Lower lobe of right lung (tissue), 2 donors: Measurements from ENCODE around the gene SAMD11. TPM values are rescaled to one million over a fixed set of nuclear protein-coding genes. Genes with fewer than 3 reads are reported as not detected.

ENCODE experiments used
- ATAC-seq, 2 donors: fragments of 200-7000 bp; cut with Tn5 transposase; one replicate each; pipeline ENCODE4 v1.9.1; 2020 to 2022; ENCODE audit warnings: mild to moderate bottlenecking in 2 of 2, moderate library complexity in 2 of 2
- DNase-seq: peaks from one replicate; pipeline ENCODE4 v3.0.0-alpha.2; 2020
- H3K27ac ChIP-seq: fragments of 200-600 bp; one replicate; pipeline ENCODE4 v1.8.0; 2022
- H3K27me3 ChIP-seq: fragments of 200-600 bp; one replicate; pipeline ENCODE4 v1.8.0; 2022; ENCODE audit warnings: low read depth
- H3K36me3 ChIP-seq: fragments of 200-600 bp; one replicate; pipeline ENCODE4 v1.8.0; 2022; ENCODE audit warnings: mild to moderate bottlenecking
- H3K4me1 ChIP-seq: fragments of 200-600 bp; one replicate; pipeline ENCODE4 v1.8.0; 2022
- H3K4me3 ChIP-seq: fragments of 200-600 bp; one replicate; pipeline ENCODE4 v1.8.0; 2022; ENCODE audit warnings: mild to moderate bottlenecking
- H3K9me3 ChIP-seq: fragments of 200-600 bp; one replicate; pipeline ENCODE4 v1.8.0; 2022
- CTCF ChIP-seq: fragments of 200-600 bp; IDR thresholded peaks from one replicate; pipeline ENCODE4 v1.8.0; 2022; ENCODE audit warnings: antibody characterized with exemption, mild to moderate bottlenecking
- intact Hi-C: fragments of 100-400 bp; cut with DNase I; formaldehyde crosslinking; loops from one replicate; pipeline ENCODE4 v1.11.0; 2022
- total RNA-seq: library from RNA; stranded (reverse); fragmentation: NEBNext Ultra II Directional; extraction: Animal tissue kit (Norgen Biotek cat#: 25700); gene quantifications from one replicate; pipeline ENCODE4 v1.2.1, GENCODE V29; 2021
- donor health status: DM: no; HTN: yes; CAD: no; lungs with severe emphysema.

SAMD11 gene
- total RNA-seq, 1 donor from 2014 or later: 2.2 TPM

GRCh38 chr1:979744-980072, 56.0 kb downstream of the SAMD11 start:
- Histone ChIP-seq H3K36me3 (no peaks in the 10 kb centered on the region), H3K4me3 (no peak overlapping the region), H3K9me3 (no peaks in the 10 kb centered on the region), H3K27ac (no peak overlapping the region), H3K27me3 (peaks cover 21% of the 10 kb centered on the region), H3K4me1 (peaks cover 11% of the 10 kb centered on the region)
- intact Hi-C loops: no loop called here
- DNase-seq: no peak
- TF ChIP-seq CTCF: no peak
- ATAC-seq: no peak

GRCh38 chr1:980137-980571, 56.4 kb downstream of the SAMD11 start:
- no peaks in the 10 kb centered on the region for H3K36me3 ChIP-seq
- no peaks in the 10 kb centered on the region for H3K9me3 ChIP-seq
- H3K27me3 ChIP-seq: peaks cover 20% of the 10 kb centered on the region
- intact Hi-C loops: no loop called here
- DNase-seq (no peak), ATAC-seq (no peak)
- H3K4me3 ChIP-seq: no peak overlapping the region
- no peak for TF ChIP-seq CTCF
- H3K27ac ChIP-seq: no peak overlapping the region
- peaks cover 11% of the 10 kb centered on the region for H3K4me1 ChIP-seq

DNA sequence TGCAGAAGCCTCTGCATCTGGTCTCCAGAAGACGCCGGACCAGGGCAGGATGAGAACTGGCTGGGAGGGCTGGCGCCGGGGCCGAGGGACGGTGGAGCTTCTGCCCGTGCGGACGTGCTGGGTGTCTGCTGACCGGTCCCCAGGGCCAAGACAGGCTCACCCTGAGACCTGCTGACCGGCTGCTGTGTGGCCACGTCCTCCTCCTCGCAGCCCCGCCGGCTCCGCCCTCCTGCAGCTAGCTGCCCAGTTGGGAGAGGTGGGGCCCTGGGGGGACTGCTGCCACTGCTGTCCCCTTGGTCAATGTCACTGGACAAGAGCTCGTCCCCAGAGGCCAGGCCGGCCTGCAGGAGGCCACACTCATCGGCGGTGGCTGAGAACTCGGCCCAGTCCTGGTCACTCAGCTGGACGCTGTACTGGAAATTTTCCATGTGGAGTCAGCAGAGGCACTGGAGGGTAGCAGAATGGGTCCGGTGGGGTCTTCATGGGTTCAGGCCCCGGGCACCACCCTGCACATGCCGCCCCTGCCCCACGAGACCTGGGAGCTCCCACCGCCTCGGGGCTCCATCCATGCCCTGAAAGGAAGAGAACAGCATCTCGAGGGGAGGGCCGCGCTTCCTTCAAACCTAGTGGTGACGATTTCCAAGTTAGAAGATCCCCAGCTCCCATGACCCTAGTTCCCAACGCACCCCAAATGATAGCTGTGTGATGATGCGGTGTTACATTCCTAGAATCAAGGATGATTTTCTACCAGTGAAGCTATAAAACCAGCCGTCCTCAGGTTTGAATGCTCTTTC, 57.1 kb downstream of the SAMD11 start:
- Histone ChIP-seq H3K9me3 (no peaks in the 10 kb centered on the region), H3K36me3 (no peaks in the 10 kb centered on the region), H3K4me1 (peaks cover 6% of the 10 kb centered on the region), H3K27me3 (peaks cover 14% of the 10 kb centered on the region), H3K27ac (no peak overlapping the region), H3K4me3 (no peak overlapping the region)
- no peak for TF ChIP-seq CTCF
- DNase-seq (no peak), ATAC-seq (no peak)
- intact Hi-C loops: no loop called here

DNA sequence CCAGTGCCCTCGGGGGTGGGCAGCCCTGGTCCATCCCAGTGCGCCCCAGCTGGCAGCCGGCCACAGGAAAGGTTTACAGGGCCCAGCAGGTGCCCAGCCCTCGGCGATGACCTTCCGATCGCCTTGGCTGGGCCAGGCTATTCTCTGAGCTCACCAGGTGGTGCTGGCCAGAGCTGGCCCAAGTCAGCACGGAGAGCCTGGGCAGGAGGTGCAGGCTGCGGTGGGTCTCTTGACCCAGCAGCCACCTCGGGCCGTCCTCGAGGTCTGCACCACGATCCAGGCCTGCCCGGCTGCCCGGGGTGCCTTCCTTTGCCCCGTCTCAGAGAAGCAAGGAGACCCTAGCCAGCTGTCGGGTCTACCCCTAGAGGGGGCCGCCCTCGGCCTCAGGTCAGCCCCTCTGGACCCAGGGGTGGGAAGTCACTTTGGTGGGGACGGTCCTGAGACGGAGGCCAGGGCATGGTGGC, 57.8 kb downstream of the SAMD11 start:
- Histone ChIP-seq H3K4me1 (no peaks in the 10 kb centered on the region), H3K4me3 (no peak overlapping the region), H3K9me3 (no peaks in the 10 kb centered on the region), H3K27ac (no peak overlapping the region), H3K36me3 (no peaks in the 10 kb centered on the region), H3K27me3 (peaks cover 9% of the 10 kb centered on the region)
- DNase-seq: no peak
- intact Hi-C loops: no loop called here
- no peak for TF ChIP-seq CTCF
- no peak for ATAC-seq

GRCh38 chr1:981955-982558, 58.3 kb downstream of the SAMD11 start, which contains the start of gene PERM1:
Gene PERM1, minus strand, starts transcription at chr1:982093. Its CDS starts 1,064 bp downstream, at chr1:981029.
- Histone ChIP-seq H3K27ac (no peak within 1 kb of the TSS), H3K27me3 (peaks cover 9% of the 10 kb centered on the region), H3K9me3 (no peaks in the 10 kb centered on the region), H3K36me3 (no peaks in the 10 kb centered on the region), H3K4me3 (no peak within 1 kb of the TSS), H3K4me1 (no peaks in the 10 kb centered on the region)
- DNase-seq (no peak), ATAC-seq (peak in 1 of 2 donors; percentile 5)
- no peak for TF ChIP-seq CTCF
- intact Hi-C loops: no loop called here
